LNCAP (cell line): Measurements from ENCODE around the gene PSD2.

ENCODE experiments used
- TF ChIP-seq, protein P1 (sequence below): fragments of 450-650 bp; IDR thresholded peaks from 2 replicates; pipeline ENCODE4 v1.5.1; 2017; ENCODE audit warnings: mild to moderate bottlenecking

Gene PSD2

DNA sequence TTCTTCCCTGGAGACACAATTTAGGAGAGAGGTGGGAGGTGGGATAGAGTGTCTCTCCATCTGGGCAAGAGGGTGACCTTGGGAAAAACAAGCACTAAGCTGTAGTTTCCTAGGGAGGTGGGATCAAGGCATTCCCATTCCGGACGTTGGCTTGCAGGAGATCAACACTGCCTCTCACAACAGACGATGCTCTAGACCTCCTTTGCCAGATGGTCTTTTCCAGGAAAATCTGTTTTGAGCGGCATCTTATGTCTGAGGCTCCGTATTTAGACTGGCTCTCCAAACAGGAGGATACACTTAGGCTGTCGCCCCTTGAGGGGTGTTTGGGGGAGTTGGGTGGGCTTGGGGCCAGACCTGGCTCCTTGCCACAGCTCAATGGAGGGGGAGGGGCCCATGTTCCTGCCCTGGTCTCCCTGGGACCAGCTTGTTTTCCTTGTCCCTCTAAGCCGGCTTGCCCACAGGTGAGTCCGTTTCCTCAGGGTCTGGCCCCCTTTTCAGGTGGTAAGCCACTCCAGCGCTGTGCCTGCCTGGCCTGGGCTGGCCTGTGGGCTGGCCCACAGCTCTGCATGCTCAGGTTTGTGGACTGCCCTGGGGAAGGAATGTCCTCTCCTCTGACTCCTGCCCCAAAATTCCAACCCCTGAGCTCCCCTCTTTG, 2.4 kb downstream of the PSD2 start:
- TF ChIP-seq, protein P1, sequence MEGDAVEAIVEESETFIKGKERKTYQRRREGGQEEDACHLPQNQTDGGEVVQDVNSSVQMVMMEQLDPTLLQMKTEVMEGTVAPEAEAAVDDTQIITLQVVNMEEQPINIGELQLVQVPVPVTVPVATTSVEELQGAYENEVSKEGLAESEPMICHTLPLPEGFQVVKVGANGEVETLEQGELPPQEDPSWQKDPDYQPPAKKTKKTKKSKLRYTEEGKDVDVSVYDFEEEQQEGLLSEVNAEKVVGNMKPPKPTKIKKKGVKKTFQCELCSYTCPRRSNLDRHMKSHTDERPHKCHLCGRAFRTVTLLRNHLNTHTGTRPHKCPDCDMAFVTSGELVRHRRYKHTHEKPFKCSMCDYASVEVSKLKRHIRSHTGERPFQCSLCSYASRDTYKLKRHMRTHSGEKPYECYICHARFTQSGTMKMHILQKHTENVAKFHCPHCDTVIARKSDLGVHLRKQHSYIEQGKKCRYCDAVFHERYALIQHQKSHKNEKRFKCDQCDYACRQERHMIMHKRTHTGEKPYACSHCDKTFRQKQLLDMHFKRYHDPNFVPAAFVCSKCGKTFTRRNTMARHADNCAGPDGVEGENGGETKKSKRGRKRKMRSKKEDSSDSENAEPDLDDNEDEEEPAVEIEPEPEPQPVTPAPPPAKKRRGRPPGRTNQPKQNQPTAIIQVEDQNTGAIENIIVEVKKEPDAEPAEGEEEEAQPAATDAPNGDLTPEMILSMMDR: no peak

DNA sequence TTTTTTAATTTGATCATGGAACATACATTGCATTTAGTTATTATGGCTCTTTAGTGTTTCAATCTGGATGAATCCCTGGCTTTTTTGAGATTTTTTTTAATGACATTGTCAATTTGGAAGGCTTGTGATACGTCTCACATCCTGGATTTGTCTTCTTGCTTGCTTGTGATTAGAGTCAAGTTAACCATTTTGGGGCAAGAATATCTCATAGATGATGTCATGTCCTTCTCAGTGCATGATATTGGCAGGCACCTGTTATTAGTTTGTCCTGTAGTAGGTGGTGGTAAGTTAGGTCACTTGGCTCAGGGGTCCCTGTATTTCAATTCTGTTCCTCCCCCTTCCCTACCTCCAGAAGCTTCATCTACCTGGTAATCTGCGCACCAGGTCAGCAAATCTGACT, 3.3 kb downstream of the PSD2 start:
- TF ChIP-seq, protein P1: no peak

DNA sequence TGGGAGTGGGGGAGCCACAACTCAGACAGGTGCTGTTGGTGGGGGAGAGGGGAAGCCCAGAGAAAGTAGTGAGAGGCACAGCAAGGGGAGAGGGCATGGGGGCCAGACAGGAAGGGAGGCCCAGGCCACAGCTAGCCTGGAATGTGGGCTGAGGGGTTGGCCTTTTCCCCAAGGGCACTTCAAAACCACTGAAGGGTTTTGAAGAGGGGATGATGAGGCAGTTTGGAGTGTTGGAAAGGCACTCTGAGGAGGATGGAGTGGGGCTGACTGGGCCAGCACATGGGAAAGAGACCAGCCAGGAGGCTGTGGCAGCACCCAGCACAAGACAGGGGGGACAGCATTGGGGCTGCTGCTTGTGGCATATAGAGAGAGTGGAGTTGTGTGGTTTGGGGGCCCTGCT, 3.8 kb downstream of the PSD2 start:
- TF ChIP-seq, protein P1: no peak

DNA sequence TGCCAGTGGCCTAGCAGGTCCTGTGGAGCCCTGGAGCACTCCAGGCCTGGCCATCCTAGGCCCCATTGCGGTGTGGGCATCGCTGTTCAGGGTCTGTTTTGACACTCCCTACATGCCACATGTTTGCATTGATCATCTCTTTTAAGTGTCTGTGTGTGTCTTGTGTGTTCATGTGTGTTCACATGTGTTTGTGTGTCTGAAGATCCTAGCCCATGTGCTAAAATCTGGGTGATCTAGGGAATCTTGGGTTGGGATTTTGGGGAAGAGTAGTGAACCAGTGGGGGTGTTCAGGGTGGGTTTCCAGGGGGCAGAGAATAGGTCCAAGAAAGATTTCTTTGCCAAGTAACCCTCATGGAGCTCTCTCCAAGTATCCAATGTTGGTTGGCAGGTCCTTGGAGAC, 8.4 kb downstream of the PSD2 start:
- TF ChIP-seq, protein P1: no peak

DNA sequence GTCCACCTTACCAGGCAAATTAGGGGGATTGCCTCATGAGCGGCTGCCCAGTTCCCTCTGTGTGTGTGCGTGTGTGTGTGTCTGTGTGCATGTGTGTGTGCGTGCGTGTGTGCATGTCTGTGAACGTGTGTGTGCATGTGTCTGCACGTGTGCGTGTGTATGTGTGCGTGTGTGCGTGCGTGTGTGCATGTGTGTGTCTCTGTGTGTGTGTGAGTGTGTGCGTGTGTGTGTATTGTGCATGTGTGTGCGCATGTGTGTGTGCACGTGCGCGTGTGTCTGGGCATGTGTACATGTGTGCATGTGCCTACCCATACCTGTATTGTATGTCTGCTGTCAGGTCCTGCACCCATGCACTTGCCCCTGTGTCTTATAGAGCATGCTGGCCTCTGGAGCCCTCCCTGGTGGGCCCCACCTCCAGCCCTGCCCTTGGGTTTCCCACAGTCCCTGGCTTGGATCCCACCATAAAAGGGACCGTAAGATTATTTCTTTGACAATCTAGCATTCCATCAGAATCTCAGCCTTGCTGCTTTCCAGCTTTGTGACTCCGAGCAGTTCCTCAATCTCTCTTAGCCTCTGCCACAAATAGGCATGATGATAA, 9.3 kb downstream of the PSD2 start:
- TF ChIP-seq, protein P1: no peak

DNA sequence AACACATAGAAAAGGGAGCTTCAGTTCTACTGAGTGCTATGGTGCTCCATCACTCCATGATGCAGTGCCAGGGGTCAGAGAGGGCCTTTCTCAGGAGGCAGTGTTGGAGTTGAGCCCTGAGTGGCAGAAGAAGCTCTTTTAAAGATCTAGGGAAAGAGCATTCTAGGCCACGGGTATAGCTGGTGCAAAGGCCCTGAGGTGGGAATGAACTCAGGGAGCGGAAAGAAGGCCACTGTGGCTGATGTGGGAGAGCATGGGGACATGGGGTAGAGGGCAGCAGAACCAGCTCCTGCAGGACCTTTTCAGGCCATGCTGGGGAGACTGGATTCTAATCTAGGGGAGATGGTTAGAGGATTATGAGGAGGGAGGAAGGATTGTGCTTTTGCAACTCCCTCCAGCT, 9.9 kb downstream of the PSD2 start:
- TF ChIP-seq, protein P1: no peak

DNA sequence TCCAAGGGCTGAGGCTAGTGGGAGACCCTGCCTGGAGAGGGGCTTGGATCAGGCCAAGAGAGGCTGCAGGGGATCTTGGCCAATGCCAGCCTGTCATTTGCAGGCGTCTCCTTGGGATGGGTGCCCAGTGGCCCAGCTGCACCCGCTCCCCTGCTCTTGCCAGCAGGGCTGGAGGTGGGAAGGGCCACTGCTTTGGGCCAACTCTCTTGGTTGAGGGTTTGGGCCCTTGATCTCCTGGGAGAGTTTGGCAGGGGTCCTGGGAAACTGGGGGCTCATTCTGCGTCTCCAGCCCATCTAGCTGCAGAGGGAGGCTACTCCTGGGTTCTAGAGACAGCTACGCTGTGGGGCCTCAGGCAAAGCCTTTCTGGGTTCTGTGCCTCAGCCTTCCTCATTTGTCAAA, 10.5 kb downstream of the PSD2 start:
- TF ChIP-seq, protein P1: no peak
